Measurements from ENCODE around the gene IGBP1. TPM values are rescaled to one million over a fixed set of nuclear protein-coding genes. Genes with fewer than 3 reads are reported as not detected.
A peak's percentile ranks its signal among the peaks of the same experiment; 100 is the strongest.

Gene IGBP1
- polyA plus RNA-seq, 1 experiment, result 68.3 TPM

DNA sequence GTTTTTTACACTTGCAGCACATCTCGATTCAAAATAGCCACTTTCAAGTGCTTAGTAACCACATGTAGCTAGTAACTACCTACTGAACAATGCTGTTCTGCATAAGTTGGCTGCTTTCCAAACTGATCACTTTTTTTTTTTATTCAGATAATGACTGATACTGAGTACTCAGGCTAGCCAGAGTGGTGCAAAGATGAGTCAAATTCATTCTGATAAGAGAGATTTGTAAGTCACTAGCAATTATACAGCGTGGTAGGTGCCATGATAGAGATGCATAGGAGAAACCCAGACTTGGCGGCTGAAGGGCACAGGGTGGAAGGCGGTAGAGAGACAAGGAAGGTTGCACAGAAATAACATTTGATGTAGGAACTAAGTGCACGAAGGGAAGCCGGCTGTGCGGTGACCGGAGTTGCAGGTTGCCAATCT lies 357 bp upstream of the IGBP1 start:
- H3K36me3 ChIP-seq (ENCODE audit: control insufficient read depth, insufficient read depth, low read length), result no peaks in the 10 kb centered on the region; the same call in 1 of the 2 replicates
- POLR2A ChIA-PET, result no interaction called here
- H3K27me3 ChIP-seq (ENCODE audit: control insufficient read depth, insufficient read depth, low read length), result no peaks in the 10 kb centered on the region
- CTCF ChIA-PET, result interaction anchor here (0.6 to 2.0 kb wide), 15 partner anchors 10 to 1234 kb away, joined by 3 to 10 read pairs (median 4); no protein-coding TSS in a partner anchor
- peak overlapping the region; percentile 73 for H3K4me3 ChIP-seq (ENCODE audit: low read depth, low read length)
- TF ChIP-seq, protein P1, sequence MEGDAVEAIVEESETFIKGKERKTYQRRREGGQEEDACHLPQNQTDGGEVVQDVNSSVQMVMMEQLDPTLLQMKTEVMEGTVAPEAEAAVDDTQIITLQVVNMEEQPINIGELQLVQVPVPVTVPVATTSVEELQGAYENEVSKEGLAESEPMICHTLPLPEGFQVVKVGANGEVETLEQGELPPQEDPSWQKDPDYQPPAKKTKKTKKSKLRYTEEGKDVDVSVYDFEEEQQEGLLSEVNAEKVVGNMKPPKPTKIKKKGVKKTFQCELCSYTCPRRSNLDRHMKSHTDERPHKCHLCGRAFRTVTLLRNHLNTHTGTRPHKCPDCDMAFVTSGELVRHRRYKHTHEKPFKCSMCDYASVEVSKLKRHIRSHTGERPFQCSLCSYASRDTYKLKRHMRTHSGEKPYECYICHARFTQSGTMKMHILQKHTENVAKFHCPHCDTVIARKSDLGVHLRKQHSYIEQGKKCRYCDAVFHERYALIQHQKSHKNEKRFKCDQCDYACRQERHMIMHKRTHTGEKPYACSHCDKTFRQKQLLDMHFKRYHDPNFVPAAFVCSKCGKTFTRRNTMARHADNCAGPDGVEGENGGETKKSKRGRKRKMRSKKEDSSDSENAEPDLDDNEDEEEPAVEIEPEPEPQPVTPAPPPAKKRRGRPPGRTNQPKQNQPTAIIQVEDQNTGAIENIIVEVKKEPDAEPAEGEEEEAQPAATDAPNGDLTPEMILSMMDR (IDR thresholded peaks at IDR 0.05; ENCODE audit: insufficient read depth, low read depth, low read length), result no peak
- DNase-seq (ENCODE audit: low read depth), result no peak

DNA sequence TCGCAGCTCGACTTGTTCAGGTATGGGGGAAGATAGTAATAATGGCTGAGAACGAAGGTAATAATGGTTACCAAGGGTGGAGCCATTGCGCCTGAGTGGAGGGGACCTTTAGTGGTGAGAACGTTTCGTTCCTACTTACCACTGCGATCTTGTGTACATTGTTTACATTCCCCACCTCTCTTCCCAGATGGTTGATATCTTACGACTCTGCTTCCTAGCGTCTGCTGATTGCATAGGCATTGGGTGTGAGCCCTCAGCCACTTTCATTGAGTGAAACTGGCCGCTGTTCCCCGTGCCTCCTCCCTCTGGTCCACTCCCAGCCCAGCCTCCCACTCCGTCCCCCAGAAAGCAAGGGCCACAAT lies 850 bp downstream of the IGBP1 start:
- no peak for DNase-seq (ENCODE audit: low read depth)
- no peaks in the 10 kb centered on the region; the same call in 1 of the 2 replicates for H3K36me3 ChIP-seq (ENCODE audit: control insufficient read depth, insufficient read depth, low read length)
- H3K27me3 ChIP-seq (ENCODE audit: control insufficient read depth, insufficient read depth, low read length), result no peaks in the 10 kb centered on the region
- ChIA-PET POLR2A (interaction anchor here (0.5 kb wide), 1 partner anchor 209 kb away, joined by 7 read pairs; no protein-coding TSS in a partner anchor), CTCF (interaction anchor here (0.7 to 2.0 kb wide), 14 partner anchors 9 to 531 kb away, joined by 3 to 10 read pairs (median 4); no protein-coding TSS in a partner anchor)
- TF ChIP-seq, protein P1 (IDR thresholded peaks at IDR 0.05; ENCODE audit: insufficient read depth, low read depth, low read length), result no peak
- peak overlapping the region; percentile 73 for H3K4me3 ChIP-seq (ENCODE audit: low read depth, low read length)

DNA sequence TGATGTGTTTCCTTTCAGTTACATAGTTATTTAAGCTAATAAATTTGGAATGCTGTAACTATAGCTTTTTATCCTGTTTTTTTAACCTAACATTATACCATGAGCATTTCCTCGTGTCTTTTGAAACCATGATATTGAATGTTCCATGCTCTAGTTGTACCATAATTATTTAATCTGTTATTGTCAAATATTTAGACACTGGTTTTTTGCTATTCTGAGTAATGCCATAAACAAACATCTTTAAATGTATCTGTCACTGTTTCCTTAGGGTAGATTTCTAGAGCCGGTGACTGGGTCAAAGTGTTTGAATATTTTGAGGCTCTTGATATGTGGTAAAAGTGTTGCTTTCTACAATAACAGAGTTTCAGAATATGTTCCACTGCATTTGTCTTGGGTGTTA lies 5.4 kb downstream of the IGBP1 start:
- DNase-seq (ENCODE audit: low read depth), result no peak
- H3K27me3 ChIP-seq (ENCODE audit: control insufficient read depth, insufficient read depth, low read length), result no peaks in the 10 kb centered on the region
- TF ChIP-seq, protein P1 (IDR thresholded peaks at IDR 0.05; ENCODE audit: insufficient read depth, low read depth, low read length), result no peak
- ChIA-PET POLR2A (no interaction called here), CTCF (no interaction called here)
- H3K36me3 ChIP-seq (ENCODE audit: control insufficient read depth, insufficient read depth, low read length), result no peaks in the 10 kb centered on the region; the same call in none of the 2 replicates
- H3K4me3 ChIP-seq (ENCODE audit: low read depth, low read length), result no peak overlapping the region

DNA sequence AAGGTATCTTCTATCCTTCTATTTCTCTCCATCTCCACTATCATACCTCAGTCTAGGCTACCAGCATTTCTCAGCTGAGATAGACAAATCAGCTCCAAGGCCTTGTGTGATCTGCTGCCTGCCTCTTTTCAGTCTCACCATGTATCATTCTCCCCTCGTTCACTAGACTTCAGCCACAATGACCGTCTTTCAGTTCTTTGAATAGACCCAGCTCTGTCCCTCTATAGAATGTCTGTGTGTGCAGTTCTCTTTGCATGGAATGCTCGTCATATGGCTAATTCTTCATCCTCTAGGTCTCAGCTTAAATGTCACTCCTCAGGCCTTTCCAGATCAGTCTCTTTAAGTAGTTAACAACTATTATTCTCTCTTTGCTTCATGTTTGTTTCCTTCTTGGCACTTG lies 6.5 kb downstream of the IGBP1 start:
- H3K27me3 ChIP-seq (ENCODE audit: control insufficient read depth, insufficient read depth, low read length), result no peaks in the 10 kb centered on the region
- no peaks in the 10 kb centered on the region; the same call in none of the 2 replicates for H3K36me3 ChIP-seq (ENCODE audit: control insufficient read depth, insufficient read depth, low read length)
- ChIA-PET POLR2A (no interaction called here), CTCF (no interaction called here)
- no peak for DNase-seq (ENCODE audit: low read depth)
- TF ChIP-seq, protein P1 (IDR thresholded peaks at IDR 0.05; ENCODE audit: insufficient read depth, low read depth, low read length), result no peak
- no peak overlapping the region for H3K4me3 ChIP-seq (ENCODE audit: low read depth, low read length)

DNA sequence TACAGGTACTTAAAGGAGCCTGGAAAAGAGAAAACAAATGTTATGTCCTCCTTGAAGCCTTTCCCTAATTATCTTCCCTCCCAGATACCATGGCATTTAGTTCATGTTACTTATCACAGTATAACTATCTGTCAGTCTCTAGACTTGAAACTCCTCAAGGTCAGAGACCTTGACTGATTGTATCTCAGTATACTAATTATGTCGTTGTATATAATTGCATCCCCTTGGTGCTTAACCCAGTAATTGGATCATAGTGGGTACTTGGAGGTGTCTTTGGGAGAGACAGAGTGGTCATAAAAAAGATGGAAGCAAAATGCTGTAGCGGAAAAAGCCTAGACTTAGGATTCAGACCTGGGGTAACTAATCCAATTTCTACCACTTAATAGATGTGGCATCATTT lies 8.1 kb downstream of the IGBP1 start:
- CTCF ChIA-PET, result no interaction called here
- Histone ChIP-seq H3K27me3 (ENCODE audit: control insufficient read depth, insufficient read depth, low read length) (no peaks in the 10 kb centered on the region), H3K4me3 (ENCODE audit: low read depth, low read length) (no peak overlapping the region), H3K36me3 (ENCODE audit: control insufficient read depth, insufficient read depth, low read length) (no peaks in the 10 kb centered on the region; the same call in 1 of the 2 replicates)
- DNase-seq (ENCODE audit: low read depth), result no peak
- POLR2A ChIA-PET, result no interaction called here
- TF ChIP-seq, protein P1 (IDR thresholded peaks at IDR 0.05; ENCODE audit: insufficient read depth, low read depth, low read length), result no peak

All from BJ (cell line).